Measurements from ENCODE around the gene MARCHF10.
"Not testable (repeated sequence)": the region's sequence is repeated elsewhere in the genome, so short reads cannot be mapped to it uniquely, and the experiment has no call there.

Gene MARCHF10

GRCh38 chr17:62786646-62787045, 21.5 kb downstream of the MARCHF10 start:
- no peak for DNase-seq (ENCODE audit: low read depth)

- DNase-seq (ENCODE audit: low read depth), result not testable (repeated sequence)
Measured at GRCh38 chr17:62785983-62786382, 22.1 kb downstream of the MARCHF10 start.

GRCh38 chr17:62782730-62783270, 25.3 kb downstream of the MARCHF10 start:
- DNase-seq (ENCODE audit: low read depth), result no peak

- no peak for DNase-seq (ENCODE audit: low read depth)
Measured at GRCh38 chr17:62781831-62782251, 26.3 kb downstream of the MARCHF10 start.

GRCh38 chr17:62781356-62781755, 26.8 kb downstream of the MARCHF10 start:
- no peak for DNase-seq (ENCODE audit: low read depth)

GRCh38 chr17:62780951-62781350, 27.2 kb downstream of the MARCHF10 start:
- no peak for DNase-seq (ENCODE audit: low read depth)

GRCh38 chr17:62780269-62780668, 27.8 kb downstream of the MARCHF10 start:
- DNase-seq (ENCODE audit: low read depth), result no peak

- no peak for DNase-seq (ENCODE audit: low read depth)
Measured at GRCh38 chr17:62778990-62779681, 29.0 kb downstream of the MARCHF10 start.

- DNase-seq (ENCODE audit: low read depth), result no peak
Measured at GRCh38 chr17:62775876-62776275, 32.2 kb downstream of the MARCHF10 start.

GRCh38 chr17:62774338-62774737, 33.8 kb downstream of the MARCHF10 start:
- DNase-seq (ENCODE audit: low read depth), result no peak

- DNase-seq (ENCODE audit: low read depth), result no peak
Measured at GRCh38 chr17:62767997-62768396, 40.1 kb downstream of the MARCHF10 start.

- no peak for DNase-seq (ENCODE audit: low read depth)
Measured at GRCh38 chr17:62765351-62765750, 42.8 kb downstream of the MARCHF10 start.

GRCh38 chr17:62763891-62764600, 44.1 kb downstream of the MARCHF10 start:
- no peak for DNase-seq (ENCODE audit: low read depth)

- no peak for DNase-seq (ENCODE audit: low read depth)
Measured at GRCh38 chr17:62761884-62762283, 46.2 kb downstream of the MARCHF10 start.

GRCh38 chr17:62760945-62761267, 47.2 kb downstream of the MARCHF10 start:
- no peak for DNase-seq (ENCODE audit: low read depth)

GRCh38 chr17:62760059-62760944, 47.8 kb downstream of the MARCHF10 start:
- DNase-seq (ENCODE audit: low read depth), result no peak

- DNase-seq (ENCODE audit: low read depth), result no peak
Measured at GRCh38 chr17:62757500-62757951, 50.6 kb downstream of the MARCHF10 start.

- no peak for DNase-seq (ENCODE audit: low read depth)
Measured at GRCh38 chr17:62756198-62756597, 51.9 kb downstream of the MARCHF10 start.

- DNase-seq (ENCODE audit: low read depth), result no peak
Measured at GRCh38 chr17:62755141-62755851, 52.8 kb downstream of the MARCHF10 start.

- DNase-seq (ENCODE audit: low read depth), result no peak
Measured at GRCh38 chr17:62754631-62755030, 53.5 kb downstream of the MARCHF10 start.

- DNase-seq (ENCODE audit: low read depth), result no peak
Measured at GRCh38 chr17:62753562-62753961, 54.6 kb downstream of the MARCHF10 start.

All from stimulated activated CD8-positive, alpha-beta memory T cell treated with anti-CD3 and anti-CD28 coated beads, Interleukin-15, amount 100 ng/mL, for 1 hour (primary cell).